Gastroesophageal sphincter (tissue), 4 donors: ENCODE results near the gene MTARC2. TPM values are rescaled to one million over a fixed set of nuclear protein-coding genes. Genes with fewer than 3 reads are reported as not detected.

ENCODE experiments used
- ATAC-seq: fragments of 150-250 bp; one replicate; pipeline ENCODE4 v1.9.1; 2016; ENCODE audit warnings: mild to moderate bottlenecking, moderate library complexity
- H3K27ac ChIP-seq, 4 donors: fragments of 200-600 bp; sonication (generic) in 3 of 4; 1 replicate in 3 of 4; 2 replicates in 1 of 4; pipeline ENCODE4 v1.5.1; 2016 to 2019
- H3K27me3 ChIP-seq: fragments of 200-600 bp; sonication (generic); one replicate; pipeline ENCODE4 v1.5.1; 2019
- H3K36me3 ChIP-seq, 2 donors: fragments of 200-600 bp; sonication (generic); one replicate each; pipeline ENCODE4 v1.5.1; 2019; ENCODE audit warnings: control low read depth in 1 of 2
- H3K4me1 ChIP-seq, 3 donors: fragments of 200-600 bp; sonication (generic); 1 replicate in 2 of 3; 2 replicates in 1 of 3; pipeline ENCODE4 v1.5.1; 2016 to 2019; ENCODE audit warnings: control low read depth in 2 of 3
- H3K4me3 ChIP-seq, 2 donors: fragments of 200-600 bp; sonication (generic); one replicate each; pipeline ENCODE4 v1.5.1; 2019; ENCODE audit warnings: mild to moderate bottlenecking in 1 of 2, moderate library complexity in 1 of 2
- H3K9me3 ChIP-seq, 3 donors: fragments of 200-600 bp; sonication (generic); one replicate each; pipeline ENCODE4 v1.5.1; 2017 to 2019; ENCODE audit warnings: control low read depth in 2 of 3
- EP300 ChIP-seq: sonication (generic); formaldehyde crosslinking; IDR thresholded peaks from one replicate; pipeline ENCODE4 v1.6.1; 2017; ENCODE audit warnings: antibody characterized with exemption, mild to moderate bottlenecking
- POLR2A ChIP-seq, 2 donors: fragments of 450-650 bp; IDR thresholded peaks; one replicate each; pipeline ENCODE4 v1.6.1; 2017; ENCODE audit warnings: antibody characterized with exemption in 2 of 2, mild to moderate bottlenecking in 2 of 2, moderate library complexity in 1 of 2
- POLR2AphosphoS5 ChIP-seq: sonication (generic); formaldehyde crosslinking; IDR thresholded peaks from one replicate; pipeline ENCODE4 v1.6.1; 2017; ENCODE audit warnings: antibody characterized with exemption
- WGBS, 2 donors: methylation state at CpG; one replicate each; pipeline ENCODE4 v1.1.5; 2018; ENCODE audit warnings: low coverage in 1 of 2; 5-methylcytosine and 5-hydroxymethylcytosine counted together
- total RNA-seq, 4 donors: library from RNA; depleted of rRNA; stranded (reverse); fragments of >200 nt; gene quantifications; one replicate each; pipeline ENCODE4 v1.1.0, GENCODE V29; 2016
- TF ChIP-seq, protein P1 (sequence below), 4 experiments: fragments of 200-600 bp in 2 of 4; fragments of 450-650 bp in 2 of 4; sonication (generic) in 1 of 4; IDR thresholded peaks; one replicate each; pipeline ENCODE4 v1.5.1; 2017 to 2019; ENCODE audit warnings: antibody characterized with exemption in 4 of 4, mild to moderate bottlenecking in 2 of 4, moderate library complexity in 2 of 4

The MTARC2 gene
- total RNA-seq, 4 donors from 2014 or later = 13.0 to 32.5 (median 17.9) TPM

DNA sequence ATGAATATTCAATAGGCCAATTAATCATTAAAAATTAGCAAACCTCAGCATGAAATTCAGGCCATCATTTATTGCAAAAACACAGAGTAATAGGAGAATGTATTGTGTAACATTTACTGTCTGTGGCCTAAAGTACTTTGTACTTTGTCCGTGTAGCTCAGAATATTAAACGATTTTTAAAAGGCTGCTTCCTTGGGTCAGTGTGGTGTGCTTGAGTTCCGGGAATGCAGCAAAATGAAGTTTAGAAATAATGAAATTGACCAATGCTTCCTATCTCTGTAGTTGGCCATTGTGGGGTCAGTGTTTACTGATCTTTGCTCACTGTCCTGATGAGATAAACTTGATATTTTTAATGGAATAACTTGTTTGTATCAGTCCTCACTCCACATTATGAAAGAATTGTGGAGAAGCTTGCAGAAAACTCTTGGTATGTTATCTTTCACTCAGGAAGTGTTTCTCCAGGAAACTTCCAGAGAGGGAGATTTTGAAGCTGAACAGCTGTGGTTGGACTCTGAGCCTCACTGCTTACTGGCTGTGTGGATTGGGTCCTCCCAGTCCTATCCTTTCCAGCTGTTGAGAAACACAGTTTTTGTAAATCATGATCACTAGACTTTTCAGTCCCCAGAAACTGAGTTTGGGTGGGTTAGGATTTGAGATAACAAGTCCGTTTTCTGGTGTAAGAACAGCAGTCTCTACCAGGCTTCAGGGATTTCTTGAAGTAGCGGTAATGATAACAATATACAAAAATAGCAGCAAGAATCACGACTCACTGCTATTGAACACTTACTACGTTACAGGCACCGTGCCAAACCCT lies 19.4 kb downstream of the MTARC2 start:
- Histone ChIP-seq H3K27me3 (no peaks in the 10 kb centered on the region), H3K36me3 (peaks cover 0 to 75% of the 10 kb centered on the region in 2 donors), H3K27ac (peak overlapping the region; percentile 31 to 64 (median 46)), H3K4me3 (no peak overlapping the region), H3K4me1 (peaks cover 0 to 31% (median 0%) of the 10 kb centered on the region in 3 donors), H3K9me3 (no peaks in the 10 kb centered on the region)
- ATAC-seq = peak; percentile 90
- WGBS, 2 donors = 24 to 25% methylated on average over 8 of the region's 8 CpGs
- no peak for TF ChIP-seq POLR2AphosphoS5
- TF ChIP-seq, protein P1, sequence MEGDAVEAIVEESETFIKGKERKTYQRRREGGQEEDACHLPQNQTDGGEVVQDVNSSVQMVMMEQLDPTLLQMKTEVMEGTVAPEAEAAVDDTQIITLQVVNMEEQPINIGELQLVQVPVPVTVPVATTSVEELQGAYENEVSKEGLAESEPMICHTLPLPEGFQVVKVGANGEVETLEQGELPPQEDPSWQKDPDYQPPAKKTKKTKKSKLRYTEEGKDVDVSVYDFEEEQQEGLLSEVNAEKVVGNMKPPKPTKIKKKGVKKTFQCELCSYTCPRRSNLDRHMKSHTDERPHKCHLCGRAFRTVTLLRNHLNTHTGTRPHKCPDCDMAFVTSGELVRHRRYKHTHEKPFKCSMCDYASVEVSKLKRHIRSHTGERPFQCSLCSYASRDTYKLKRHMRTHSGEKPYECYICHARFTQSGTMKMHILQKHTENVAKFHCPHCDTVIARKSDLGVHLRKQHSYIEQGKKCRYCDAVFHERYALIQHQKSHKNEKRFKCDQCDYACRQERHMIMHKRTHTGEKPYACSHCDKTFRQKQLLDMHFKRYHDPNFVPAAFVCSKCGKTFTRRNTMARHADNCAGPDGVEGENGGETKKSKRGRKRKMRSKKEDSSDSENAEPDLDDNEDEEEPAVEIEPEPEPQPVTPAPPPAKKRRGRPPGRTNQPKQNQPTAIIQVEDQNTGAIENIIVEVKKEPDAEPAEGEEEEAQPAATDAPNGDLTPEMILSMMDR (IDR thresholded peaks at IDR 0.05) = no peak
- TF ChIP-seq EP300 = no peak
- TF ChIP-seq POLR2A (IDR thresholded peaks at IDR 0.05) = no peak

DNA sequence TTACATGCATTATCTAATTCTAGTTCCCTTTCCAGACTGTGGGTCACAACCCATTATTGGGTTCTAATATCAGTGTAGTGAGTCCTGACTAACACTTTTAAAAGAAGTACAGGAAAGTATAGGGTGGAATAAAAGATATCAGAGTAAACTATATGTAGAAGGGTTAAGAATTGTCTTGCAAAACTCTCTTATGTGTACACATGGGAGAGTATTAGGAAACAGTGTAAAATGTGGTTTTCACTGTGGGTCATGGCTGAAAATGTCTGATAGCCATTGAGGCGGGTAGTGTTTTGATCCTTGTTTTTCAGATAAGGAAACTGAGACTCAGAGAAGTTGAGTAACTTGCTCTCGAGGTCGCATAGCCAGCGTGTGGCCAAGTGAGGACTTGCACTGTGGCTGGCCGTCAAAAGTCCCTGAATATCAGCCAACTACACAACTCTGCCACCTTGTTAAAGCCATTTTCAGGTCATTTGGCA lies 20.0 kb downstream of the MTARC2 start:
- 73 to 79% methylated on average over 4 to 5 of the region's 5 CpGs for WGBS, 2 donors
- TF ChIP-seq POLR2A (IDR thresholded peaks at IDR 0.05) (no peak), EP300 (no peak), POLR2AphosphoS5 (no peak)
- TF ChIP-seq, protein P1 (IDR thresholded peaks at IDR 0.05) = no peak
- peak; percentile 48 for ATAC-seq
- peaks cover 0 to 31% (median 0%) of the 10 kb centered on the region in 3 donors for H3K4me1 ChIP-seq
- no peaks in the 10 kb centered on the region for H3K9me3 ChIP-seq
- H3K27me3 ChIP-seq = no peaks in the 10 kb centered on the region
- peaks cover 0 to 73% of the 10 kb centered on the region in 2 donors for H3K36me3 ChIP-seq
- H3K27ac ChIP-seq = peak overlapping the region; percentile 31 to 64 (median 46)
- H3K4me3 ChIP-seq = no peak overlapping the region

DNA sequence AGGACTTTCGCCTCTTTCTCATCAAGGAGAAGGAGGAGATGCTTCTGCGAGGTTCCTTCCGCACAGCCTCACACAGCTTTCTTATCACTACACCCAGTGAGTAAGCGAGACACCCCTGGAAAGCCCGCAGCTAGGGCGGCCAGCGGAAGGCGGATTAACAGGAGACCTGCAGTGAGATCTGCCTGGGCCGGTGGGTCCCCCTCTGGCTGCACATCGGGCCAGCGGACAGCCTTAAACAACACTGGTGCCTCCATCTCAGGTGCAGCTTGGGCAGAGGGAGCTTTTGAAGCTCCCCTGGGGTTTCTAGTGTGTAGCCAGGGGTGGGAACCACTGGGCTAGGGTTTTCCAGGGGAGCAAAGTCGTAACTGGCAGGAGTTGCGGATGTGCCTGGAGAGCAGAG lies 21.1 kb downstream of the MTARC2 start:
- no peak for ATAC-seq
- Histone ChIP-seq H3K4me3 (no peak overlapping the region), H3K27ac (no peak overlapping the region), H3K9me3 (no peaks in the 10 kb centered on the region), H3K4me1 (peaks cover 0 to 31% (median 0%) of the 10 kb centered on the region in 3 donors), H3K36me3 (peaks cover 0 to 64% of the 10 kb centered on the region in 2 donors), H3K27me3 (no peaks in the 10 kb centered on the region)
- TF ChIP-seq, protein P1 (IDR thresholded peaks at IDR 0.05) = no peak
- 96% methylated on average over 5 of the region's 13 CpGs; no CpG with 5 or more reads in 1 of the 2 donors for WGBS, 2 donors

DNA sequence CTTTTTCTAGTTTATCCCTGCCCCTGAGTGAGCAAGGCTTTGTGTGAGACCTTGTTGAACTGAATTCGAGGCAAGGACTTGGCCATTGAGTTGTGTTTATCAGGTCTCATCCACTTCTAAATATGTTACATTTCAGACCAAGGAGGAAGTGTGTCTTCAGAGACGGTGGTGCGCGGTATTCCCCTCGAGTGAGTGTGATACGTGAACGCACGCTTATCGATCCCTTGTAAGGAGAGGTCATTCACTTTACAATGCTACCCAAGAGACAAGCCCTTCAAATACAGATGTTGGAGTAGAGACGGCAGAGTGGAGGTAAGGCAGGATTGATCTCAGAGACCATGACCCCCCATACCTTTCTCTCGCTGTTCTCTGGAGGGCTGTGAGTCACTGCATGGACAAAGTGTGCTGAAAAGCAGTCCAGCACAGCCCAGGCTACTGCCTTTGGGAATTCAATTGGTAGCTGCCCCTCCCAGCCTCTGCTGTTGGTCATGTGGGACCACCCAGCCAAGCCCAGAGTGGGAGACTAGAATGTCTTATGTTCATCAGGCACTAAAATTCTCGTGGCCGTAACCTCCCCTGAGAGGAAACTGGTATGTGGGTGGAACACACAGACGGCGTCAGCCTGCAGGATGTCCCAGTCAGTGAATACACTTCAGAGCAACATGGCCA lies 22.3 kb downstream of the MTARC2 start:
- 83 to 92% methylated on average over 4 to 11 of the region's 15 CpGs for WGBS, 2 donors
- Histone ChIP-seq H3K4me3 (no peak overlapping the region), H3K27me3 (no peaks in the 10 kb centered on the region), H3K36me3 (peaks cover 0 to 52% of the 10 kb centered on the region in 2 donors), H3K4me1 (peaks cover 0 to 29% (median 0%) of the 10 kb centered on the region in 3 donors), H3K9me3 (no peaks in the 10 kb centered on the region), H3K27ac (no peak overlapping the region)
- no peak for ATAC-seq
- TF ChIP-seq, protein P1 (IDR thresholded peaks at IDR 0.05) = no peak
- TF ChIP-seq EP300 (no peak), POLR2A (IDR thresholded peaks at IDR 0.05) (no peak), POLR2AphosphoS5 (no peak)
